ENCODE measurements around the gene ST3GAL3.

DNA sequence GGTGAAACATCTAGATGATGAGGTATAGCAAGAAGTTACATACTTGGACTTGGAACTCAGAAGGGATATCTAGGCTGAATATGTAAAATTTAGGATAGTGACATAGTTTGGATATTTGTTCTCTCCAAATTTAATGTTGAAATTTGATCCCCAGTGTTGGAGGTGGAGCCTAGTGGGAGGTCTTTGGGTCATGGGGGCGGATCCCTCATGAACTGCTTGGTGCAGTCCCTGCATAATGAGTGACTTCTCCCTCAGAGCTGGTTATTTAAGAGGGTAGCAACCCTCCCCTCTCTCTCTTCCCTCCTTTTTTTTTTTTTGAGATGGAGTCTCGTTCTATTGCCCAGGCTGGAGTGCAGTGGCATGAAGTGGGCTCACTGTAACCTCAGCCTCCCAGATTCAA is 15.5 kb downstream of the ST3GAL3 start:
- TF ChIP-seq POLR2AphosphoS5 (IDR thresholded peaks at IDR 0.05; ENCODE audit: low read depth, low read length) (no peak), SIN3A (IDR thresholded peaks at IDR 0.05; ENCODE audit: borderline replicate concordance, insufficient read depth, low read length) (no peak), TAF1 (IDR thresholded peaks at IDR 0.05; ENCODE audit: borderline replicate concordance, insufficient read depth, low read length) (no peak)
- TF ChIP-seq, protein P1, sequence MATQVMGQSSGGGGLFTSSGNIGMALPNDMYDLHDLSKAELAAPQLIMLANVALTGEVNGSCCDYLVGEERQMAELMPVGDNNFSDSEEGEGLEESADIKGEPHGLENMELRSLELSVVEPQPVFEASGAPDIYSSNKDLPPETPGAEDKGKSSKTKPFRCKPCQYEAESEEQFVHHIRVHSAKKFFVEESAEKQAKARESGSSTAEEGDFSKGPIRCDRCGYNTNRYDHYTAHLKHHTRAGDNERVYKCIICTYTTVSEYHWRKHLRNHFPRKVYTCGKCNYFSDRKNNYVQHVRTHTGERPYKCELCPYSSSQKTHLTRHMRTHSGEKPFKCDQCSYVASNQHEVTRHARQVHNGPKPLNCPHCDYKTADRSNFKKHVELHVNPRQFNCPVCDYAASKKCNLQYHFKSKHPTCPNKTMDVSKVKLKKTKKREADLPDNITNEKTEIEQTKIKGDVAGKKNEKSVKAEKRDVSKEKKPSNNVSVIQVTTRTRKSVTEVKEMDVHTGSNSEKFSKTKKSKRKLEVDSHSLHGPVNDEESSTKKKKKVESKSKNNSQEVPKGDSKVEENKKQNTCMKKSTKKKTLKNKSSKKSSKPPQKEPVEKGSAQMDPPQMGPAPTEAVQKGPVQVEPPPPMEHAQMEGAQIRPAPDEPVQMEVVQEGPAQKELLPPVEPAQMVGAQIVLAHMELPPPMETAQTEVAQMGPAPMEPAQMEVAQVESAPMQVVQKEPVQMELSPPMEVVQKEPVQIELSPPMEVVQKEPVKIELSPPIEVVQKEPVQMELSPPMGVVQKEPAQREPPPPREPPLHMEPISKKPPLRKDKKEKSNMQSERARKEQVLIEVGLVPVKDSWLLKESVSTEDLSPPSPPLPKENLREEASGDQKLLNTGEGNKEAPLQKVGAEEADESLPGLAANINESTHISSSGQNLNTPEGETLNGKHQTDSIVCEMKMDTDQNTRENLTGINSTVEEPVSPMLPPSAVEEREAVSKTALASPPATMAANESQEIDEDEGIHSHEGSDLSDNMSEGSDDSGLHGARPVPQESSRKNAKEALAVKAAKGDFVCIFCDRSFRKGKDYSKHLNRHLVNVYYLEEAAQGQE (IDR thresholded peaks at IDR 0.05; ENCODE audit: insufficient read depth in 1 of 2, low read depth in 2 of 2, low read length in 2 of 2), result no peak

Measured in PFSK-1 (cell line).